Superior temporal gyrus (tissue), 1 donor: ENCODE data around the gene ANXA8L1.
A peak's percentile ranks its signal among the peaks of the same experiment; 100 is the strongest.
"Not testable (repeated sequence)": the region's sequence is repeated elsewhere in the genome, so short reads cannot be mapped to it uniquely, and the experiment has no call there.

Experiments
- DNase-seq: peaks from one replicate; pipeline ENCODE4 v3.0.0-alpha.2; 2016; ENCODE audit errors: extremely low spot score

ANXA8L1 gene, protein sequence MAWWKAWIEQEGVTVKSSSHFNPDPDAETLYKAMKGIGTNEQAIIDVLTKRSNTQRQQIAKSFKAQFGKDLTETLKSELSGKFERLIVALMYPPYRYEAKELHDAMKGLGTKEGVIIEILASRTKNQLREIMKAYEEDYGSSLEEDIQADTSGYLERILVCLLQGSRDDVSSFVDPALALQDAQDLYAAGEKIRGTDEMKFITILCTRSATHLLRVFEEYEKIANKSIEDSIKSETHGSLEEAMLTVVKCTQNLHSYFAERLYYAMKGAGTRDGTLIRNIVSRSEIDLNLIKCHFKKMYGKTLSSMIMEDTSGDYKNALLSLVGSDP

DNA sequence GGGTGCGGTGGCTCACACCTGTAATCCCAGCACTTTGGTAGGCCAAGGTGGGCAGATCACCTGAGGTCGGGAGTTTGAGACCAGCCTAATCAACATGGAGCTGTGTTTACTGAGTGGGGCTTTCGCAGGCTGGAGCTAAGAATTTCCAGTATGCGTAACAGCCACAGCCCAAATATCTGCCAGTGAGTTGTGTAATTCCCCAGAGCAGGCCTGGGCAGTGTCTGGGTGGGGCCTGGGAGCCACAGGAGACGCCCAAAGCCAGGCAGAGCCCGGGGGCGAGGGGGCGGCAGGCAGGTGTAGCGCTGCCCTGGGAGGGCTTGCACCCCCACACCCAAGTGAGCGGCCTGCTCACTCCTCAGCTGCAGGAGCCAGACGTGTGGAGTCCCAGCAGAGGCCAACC is at the start of gene ANXA8L1:
TSS of gene ANXA8L1 (plus strand) at position 371 of the 400 bp plus-strand sequence. CDS start 76 bp downstream, outside the sequence.
- not testable (repeated sequence) for DNase-seq

DNA sequence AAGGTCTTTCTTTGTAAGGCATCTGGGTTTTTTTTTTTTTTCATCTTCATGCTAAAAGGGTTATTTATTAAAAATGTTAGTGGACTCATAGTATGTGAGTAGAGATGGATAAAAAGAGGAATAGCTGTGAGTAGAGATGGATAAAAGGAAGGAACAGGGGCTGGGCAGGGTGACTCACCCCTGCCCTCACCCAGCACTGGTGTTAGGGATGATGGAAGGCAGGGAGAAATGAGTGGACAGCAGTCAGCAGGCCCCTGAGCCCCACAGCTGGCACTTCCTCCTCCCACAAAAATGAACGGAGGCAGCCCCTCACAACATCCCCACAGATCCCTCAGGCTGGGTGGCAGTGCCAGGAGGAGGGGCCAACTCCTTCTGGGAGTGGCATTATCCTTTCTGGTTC is 49.5 kb upstream of the ANXA8L1 start:
- DNase-seq: no peak

DNA sequence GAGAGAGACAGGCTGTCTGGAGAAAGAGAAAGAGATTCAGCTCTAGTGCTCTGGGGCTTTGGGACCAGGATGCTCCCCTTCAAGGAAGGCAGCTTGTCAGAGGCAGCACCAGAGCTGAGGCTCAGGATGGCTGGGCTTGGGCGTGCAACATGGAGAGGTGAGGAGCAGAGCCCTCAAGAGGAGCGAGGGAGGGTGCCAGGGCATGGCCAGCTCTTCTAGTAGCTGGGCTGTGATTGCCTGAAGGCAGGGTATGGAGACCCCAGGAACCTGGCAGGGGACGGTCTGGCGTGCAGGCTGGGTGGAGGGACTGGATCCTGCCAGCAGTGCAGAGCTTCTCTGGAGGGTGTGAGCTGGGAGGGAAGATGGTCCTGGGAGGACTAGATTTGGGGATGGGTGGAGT is 48.6 kb upstream of the ANXA8L1 start:
- DNase-seq: no peak

DNA sequence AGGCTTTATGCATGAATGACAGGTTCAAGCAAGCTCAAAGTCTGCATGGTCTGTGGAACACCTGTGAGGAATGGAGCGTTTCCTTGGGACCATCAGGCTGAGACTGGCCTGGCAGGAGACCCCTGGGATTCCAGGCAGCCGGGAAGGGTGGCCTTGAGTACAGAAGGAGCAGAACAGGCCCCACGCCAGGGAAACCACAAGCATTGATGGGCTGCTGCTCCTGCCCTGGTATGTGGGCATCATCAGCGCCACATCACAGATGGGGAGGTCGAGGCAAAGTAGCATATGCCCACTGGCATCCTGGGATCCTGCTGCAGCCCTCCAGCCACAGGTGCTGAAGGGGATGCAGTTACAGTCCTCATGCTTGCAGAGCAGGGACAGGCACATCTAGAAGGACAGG is 47.9 kb upstream of the ANXA8L1 start:
- DNase-seq: no peak

DNA sequence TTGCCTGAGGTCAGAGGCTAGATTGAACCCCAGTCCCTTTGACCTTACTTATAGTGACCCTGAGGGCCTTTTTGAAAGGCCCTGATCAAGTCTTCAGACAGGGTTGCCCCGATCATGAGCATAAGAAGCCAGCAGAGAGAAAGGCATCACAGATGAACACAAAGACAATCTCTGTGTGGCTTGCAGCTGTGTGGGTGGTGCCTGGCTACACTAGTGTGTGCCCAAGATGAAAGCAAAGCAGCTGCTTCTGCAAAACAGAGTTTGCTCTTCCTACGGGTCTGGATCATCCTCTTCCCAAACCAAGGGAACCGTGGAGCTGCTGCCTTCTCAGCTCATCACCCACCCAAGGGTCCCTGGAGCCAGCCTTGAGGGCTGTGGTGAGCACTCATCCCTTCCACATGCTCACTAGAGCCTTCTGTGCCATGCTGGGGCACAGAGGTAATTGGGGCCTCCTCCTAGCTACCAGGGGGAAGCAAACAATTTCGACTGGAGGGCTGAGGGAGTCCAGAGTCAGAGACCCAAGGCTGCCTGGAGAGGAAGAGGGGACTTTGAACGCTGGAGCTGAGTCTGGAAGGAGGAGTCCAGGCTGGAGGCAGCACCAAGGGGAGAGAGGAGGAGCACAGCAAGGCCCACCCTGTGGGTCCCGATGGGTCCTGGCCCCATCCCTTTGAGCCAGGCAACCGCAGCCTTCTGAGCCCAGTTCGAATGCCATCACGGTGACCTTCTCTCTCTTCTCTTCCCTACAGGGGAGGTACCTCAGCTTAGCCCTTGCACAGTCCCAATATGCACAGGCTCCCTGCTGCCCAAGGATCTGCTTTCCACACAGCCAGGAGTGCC is 46.5 kb upstream of the ANXA8L1 start:
- DNase-seq: peak; percentile 93

DNA sequence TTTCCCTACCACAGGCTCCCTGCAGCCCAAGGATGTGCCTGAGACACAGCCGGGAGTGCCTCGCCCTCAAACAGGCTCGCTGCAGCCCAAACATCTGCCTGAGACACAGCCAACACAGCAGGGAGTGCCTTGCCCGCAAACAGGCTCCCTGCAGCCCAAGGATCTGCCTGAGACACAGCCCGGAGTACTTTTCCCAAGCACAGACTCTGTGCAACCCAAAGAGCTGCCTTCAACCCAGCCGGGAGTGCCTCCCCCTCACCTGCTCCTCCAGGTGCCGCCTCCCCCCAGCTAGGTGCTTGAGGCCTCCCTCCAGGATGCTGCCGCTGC is 45.9 kb upstream of the ANXA8L1 start:
- peak; percentile 23 for DNase-seq

DNA sequence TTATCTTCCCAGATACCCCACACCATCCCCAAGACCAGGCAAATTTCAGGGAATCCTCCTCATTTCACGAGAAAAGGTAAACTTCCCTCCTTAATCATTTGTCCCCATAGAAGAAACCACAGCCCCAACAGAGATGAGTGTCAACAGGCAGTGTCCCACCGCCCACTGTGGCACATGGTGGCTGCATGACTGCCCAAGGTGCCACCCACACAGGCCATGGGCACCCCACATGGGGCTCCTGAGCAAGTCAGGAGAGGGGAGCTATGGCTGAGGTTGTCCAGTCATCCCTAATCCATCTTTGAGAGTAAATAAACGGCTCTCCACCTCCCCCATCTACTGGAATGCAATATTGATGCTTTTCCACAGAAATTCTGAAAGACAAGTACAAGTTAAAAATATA is 44.7 kb upstream of the ANXA8L1 start:
- no peak for DNase-seq

DNA sequence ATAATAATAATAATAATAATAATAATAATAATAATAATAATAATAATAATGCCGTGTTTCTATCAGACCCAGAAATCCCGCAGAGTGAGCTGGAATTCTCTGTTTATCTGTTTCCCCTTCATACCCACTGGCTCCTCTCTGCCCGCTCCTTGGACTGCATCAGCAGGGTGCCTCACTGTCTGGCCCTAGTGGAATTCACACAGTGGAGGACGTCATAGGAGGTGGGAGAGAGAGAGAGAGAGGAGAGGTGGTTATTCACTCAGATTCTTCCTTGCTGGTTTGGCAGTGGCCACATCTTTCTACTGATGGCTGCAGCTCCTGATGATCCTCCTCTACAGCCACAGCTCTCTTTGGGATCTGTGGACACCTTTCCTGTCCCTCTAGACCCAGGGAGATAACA is 10.1 kb upstream of the ANXA8L1 start:
- DNase-seq: not testable (repeated sequence)

DNA sequence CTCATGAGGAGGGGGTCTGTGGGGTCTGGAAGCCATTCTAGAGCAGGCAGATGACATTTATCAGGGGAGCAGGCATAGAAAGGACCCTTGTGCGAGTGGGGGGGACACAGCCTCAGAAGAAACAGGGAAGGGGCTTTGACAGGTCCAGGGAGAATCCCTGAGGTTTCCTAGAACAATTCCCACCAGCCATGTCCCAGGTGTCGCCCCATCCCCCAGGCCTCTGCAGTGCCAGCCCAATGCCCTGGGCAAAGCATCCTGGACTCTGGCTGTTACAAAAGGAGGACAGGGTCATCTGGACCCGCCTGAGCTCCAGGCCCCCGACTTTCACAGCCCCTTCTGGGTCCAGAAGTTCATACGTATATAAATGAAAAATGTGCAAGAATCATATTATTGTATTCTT is 8.4 kb upstream of the ANXA8L1 start:
- not testable (repeated sequence) for DNase-seq

DNA sequence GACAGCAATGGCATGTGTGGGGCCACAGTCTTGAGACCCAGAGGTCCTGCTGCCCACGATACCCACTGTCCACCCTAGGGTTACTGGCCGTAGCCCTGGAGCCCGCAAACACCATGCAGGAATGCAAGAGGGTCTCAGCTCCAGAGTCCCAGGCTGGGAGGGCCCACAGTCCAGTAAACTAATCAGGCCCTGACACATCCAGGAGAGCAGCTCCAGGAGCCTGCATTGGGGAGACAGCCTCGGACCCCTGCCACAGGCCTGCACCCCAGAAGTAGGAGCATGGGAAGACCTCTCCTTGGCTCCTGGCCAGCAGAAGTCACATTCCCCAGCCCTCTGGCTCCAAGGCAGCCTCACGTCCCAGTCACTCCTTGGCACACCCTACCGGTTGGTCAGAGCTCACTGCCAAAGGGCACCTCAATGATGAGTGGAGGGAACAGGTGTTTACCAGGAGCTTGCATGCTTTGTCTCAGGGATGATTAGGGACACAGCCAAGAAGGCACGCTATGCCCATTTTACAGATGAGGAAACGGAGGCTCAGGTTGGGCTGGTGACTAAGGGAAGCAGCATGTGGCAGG is 7.8 kb upstream of the ANXA8L1 start:
- not testable (repeated sequence) for DNase-seq

DNA sequence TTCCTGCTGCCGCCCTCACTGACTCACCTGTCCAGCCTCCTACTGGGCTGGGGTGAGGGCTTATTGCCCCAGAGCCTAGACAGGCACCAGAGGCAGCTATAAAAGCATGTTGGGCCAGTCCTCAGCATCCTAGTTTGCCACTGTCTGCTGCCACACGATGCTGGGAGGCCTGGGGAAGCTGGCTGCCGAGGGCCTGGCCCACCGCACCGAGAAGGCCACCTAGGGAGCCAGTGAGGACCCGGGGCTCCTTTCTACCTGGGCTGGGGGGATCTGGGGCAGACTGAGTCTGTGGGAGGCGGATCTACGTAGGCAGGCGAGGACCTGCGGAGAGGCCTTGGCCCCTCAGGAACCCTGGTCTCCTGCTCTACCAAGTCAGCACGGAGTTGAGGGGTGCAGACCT is 6.6 kb upstream of the ANXA8L1 start:
- not testable (repeated sequence) for DNase-seq

DNA sequence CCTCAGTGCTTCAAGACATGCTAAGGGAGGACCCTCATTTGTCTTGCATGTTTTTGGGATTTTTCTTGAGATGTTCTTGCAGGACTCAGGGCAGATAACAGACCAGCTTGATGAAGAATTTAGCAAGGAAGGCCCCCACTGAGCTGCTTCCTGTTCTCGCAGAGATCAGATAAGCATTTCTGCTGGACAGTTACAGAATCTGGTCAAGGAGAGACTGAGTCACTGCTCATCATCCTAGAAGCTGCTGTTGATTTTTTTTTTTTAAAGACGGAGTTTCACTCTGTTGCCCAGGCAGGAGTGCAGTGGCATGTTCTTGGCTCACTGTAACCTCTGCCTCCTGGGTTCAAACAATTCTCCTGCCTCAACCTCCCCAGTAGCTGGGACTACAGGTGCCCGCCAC is 1.2 kb upstream of the ANXA8L1 start:
- not testable (repeated sequence) for DNase-seq

DNA sequence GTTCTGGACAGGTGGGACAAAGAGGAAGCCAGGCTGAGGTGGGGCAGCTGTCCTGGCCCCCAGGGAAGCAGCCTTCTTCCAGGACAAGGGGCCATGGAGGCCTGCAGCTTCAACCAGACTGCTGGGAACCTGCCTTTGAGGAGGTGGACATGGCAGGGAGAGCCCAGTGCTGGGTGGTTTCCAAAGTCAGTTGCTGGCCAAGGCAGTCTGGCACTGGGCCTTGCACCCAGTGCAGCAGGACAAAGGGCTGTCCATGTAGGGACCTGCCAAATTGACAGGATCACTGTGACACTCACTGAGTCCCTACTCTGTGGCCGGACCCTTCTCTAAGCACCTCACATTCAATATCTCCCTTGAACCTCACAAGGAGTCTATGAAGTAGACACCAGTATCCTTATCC is 1.4 kb downstream of the ANXA8L1 start:
- not testable (repeated sequence) for DNase-seq

DNA sequence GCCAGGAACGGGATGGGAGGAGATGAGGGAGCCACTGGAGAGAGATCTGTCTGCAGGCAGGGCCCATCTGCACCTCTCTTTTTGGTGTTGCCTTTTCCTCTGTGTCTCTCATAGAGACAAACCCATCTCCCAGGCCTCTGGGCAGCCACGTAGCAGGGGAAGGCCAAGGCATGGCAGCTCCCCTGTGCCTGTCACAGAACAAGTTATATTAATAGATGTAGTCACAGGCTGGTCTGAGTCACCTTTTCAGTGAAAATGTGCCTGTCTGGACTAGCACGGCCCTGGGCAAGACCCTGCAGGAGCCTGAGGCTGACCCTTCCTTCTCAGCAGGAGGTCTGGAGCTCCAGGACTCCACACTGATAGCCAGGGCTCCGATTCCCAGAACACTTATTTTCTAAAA is 2.1 kb downstream of the ANXA8L1 start:
- DNase-seq: not testable (repeated sequence)

DNA sequence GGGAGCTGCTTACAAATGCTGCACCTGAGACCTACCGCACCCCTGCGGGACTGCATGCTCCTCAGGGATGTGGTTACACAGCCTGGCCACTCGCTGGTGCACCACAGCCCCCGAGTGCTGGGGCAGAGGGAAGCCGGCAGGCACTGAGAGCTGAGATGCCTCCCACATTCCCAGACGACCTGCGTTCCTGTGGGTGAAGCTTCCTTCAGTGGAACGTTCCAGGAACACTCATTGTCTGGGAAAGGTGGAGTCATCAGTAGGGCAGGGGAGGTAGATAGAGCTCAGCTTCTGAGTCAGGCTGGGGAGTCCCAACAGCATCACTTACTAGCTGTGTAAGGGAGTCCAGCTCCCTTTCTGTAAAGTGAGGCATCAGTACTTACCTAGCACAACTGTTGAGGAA is 2.5 kb downstream of the ANXA8L1 start:
- not testable (repeated sequence) for DNase-seq

DNA sequence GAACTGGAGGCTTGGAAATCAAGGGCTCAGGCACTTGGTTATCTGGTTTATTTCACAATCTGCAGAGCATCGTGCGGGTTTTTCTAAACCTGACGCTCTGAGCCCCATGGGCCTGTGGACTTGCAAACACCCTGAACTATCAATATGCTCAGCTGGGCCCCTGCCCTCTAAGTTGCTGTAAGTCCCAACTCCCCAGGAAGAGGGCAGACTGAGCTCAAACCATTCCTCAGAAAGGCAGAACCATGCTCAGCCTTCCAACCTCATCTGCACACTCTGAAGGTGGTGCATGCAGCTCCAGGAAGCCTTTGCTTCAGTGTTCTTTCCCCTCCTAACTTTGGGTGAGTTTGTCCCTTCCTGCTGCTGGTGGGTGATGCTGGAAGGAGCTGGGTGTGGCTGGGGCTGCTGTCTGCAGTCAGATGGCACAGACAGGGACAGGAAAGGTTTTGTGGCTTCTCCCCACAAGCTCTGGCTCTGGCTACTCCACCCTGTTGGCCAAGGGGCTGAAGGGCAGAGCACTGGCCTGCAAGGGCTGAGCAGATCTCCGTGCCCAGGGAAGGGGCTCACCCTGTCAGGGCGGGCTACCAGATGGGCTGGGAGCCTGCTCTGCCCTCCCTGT is 3.8 kb downstream of the ANXA8L1 start:
- not testable (repeated sequence) for DNase-seq

DNA sequence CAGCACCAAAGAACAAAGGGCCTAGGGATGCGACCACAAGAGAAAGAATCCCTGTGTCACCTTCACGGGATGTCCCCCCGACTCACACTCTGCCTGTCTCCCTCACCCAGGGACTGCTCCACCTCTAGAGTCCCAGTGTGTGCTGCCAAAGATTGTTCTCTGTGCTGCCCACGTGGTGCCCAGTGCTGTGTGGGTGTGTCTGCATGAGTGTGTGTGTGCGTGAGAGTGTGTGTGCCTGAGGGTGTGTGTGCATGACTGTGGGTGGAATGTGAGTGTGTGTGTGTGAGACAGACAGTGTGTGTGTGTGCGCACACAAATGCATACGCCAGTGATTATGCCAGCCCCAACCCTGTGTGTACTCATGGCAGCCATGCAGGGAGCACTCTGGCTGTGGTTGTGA is 10.3 kb downstream of the ANXA8L1 start:
- DNase-seq: not testable (repeated sequence)

DNA sequence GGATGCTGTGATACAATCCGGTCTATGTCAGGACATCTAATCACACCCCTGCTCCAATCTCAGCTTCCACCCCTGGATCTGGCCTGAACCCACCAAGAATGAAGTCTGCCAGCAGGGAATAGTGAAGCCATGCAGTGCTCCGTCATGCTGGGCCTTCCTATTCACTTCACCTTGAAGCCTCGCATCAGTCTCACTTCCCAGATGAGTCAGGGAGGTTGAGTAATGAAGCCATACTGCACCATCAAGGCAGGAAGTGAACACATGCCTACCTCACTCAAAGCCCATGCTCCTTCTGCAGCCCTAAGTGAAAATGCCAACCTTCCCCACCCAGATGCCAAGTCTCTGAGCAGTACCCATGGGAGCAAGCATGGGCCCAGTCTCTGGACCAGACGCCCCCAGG is 11.1 kb downstream of the ANXA8L1 start:
- not testable (repeated sequence) for DNase-seq

DNA sequence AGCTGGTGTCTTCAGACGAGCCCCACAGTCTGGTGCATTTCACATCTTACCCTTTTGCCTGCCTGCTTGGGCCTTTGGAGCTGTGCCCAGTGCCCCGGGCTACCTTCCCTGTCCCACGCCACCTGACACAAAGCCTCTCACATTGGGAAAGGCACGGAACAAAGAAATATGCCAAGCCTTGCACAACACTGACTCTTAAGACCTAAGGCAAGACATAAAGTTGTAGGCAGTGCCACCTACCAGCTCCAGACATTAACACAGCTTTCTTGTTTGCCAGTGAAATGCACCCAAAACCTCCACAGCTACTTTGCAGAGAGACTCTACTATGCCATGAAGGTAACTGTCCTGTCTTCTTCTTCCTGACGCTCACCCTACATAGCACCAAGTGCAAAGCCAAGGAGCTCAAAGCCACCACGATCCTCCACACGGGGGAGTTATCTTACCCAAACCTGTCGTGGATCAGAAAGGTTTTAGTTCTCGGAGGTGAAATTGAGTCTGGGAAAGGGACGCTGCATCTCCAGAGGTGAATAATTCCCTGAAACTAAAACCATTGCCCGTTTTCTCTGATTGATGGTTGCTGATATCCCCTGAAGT is 11.8 kb downstream of the ANXA8L1 start:
- DNase-seq: not testable (repeated sequence)

DNA sequence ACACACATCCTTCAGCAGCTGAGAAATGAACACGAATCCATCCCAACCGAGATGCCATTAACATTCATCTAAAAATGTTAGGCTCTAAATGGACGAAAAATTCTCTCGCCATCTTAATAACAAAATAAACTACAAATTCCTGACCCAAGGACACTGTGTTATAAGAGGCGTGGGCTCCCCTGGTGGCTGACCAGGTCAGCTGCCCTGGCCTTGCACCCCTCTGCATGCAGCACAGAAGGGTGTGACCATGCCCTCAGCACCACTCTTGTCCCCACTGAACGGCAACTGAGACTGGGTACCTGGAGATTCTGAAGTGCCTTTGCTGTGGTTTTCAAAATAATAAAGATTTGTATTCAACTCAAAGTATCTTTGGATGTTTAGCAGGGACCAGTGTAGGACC is 15.8 kb downstream of the ANXA8L1 start:
- not testable (repeated sequence) for DNase-seq

DNA sequence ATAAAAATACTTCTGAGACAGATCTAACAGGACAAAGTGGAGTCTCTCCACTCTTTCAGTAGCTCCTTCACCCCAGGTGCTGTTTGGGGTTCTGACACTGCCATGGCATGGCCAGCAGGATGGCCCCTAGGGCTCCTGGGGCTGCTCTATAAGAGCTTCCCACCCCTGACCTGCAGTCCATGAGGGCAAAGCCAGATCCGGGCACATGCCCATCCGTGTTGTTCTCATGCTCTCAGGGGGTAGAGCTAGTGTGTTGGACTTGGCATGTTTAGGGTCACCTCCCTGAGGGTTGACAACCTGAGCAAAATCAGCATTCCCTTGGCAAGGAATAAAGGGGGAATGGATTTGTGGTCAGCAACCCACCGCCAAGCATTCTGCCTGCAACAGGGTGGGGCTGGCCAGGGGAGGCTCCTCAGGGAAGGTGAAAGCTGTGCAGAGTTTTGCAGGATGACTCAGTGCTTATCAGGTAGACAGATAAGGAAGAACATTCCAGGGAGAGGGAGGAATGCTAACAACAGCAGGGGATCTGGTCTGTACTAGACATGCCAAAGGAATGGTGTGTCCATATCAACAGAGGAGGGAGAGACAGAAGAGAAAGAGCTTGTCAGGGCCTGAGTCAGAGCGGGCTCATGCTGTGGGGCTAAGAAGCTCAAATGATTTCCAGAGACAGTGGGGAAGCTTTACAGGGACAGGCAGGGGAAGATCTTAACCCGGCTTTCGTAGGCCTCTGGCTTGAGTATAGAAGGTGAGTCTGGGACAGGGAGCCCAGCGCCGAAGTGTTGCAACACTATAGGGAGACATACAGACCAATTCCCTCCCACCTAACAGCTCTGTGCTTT is 21.1 kb downstream of the ANXA8L1 start:
- DNase-seq: not testable (repeated sequence)
